GM23338 (cell line): Measurements from ENCODE around the gene SLN. TPM values are rescaled to one million over a fixed set of nuclear protein-coding genes. Genes with fewer than 3 reads are reported as not detected.

Experiments used
- ATAC-seq: fragments of 200-7000 bp; cut with Tn5 transposase; 3 replicates; pipeline ENCODE4 v1.9.1; 2020
- DNase-seq: peaks from one replicate; pipeline ENCODE4 v3.0.0-alpha.2; 2015; ENCODE audit warnings: low spot score
- H2AFZ ChIP-seq: fragments of 200-600 bp; sonication (generic); 2 replicates; pipeline ENCODE4 v1.8.0; 2016; ENCODE audit warnings: antibody characterized with exemption, mild to moderate bottlenecking, moderate library complexity
- H3F3A ChIP-seq: fragments of 200-600 bp; sonication (generic); replicated peaks from 2 replicates; pipeline ENCODE4 v1.8.0; 2017; ENCODE audit warnings: antibody characterized with exemption, mixed run types, low read depth
- H3K27ac ChIP-seq: fragments of 200-600 bp; sonication (generic); 2 replicates; pipeline ENCODE4 v1.6.1; 2016; ENCODE audit warnings: low read depth
- H3K27me3 ChIP-seq: fragments of 200-600 bp; sonication (generic); 2 replicates; pipeline ENCODE4 v1.8.0; 2016; ENCODE audit warnings: mild to moderate bottlenecking, mixed run types, moderate library complexity; ENCODE audit not compliant: insufficient read depth
- H3K36me3 ChIP-seq: fragments of 200-600 bp; sonication (generic); 2 replicates; pipeline ENCODE4 v1.8.0; 2016; ENCODE audit warnings: mild to moderate bottlenecking; ENCODE audit not compliant: insufficient read depth
- H3K4me1 ChIP-seq: fragments of 200-600 bp; sonication (generic); 2 replicates; pipeline ENCODE4 v1.8.0; 2016; ENCODE audit warnings: mild to moderate bottlenecking, moderate library complexity; ENCODE audit not compliant: insufficient read depth
- H3K4me2 ChIP-seq: fragments of 200-600 bp; sonication (generic); 2 replicates; pipeline ENCODE4 v1.7.1; 2017; ENCODE audit warnings: mixed run types
- H3K4me3 ChIP-seq: fragments of 200-600 bp; sonication (generic); 2 replicates; pipeline ENCODE4 v1.6.1; 2016; ENCODE audit warnings: mixed run types
- H3K79me2 ChIP-seq: fragments of 200-600 bp; sonication (generic); replicated peaks from 2 replicates; pipeline ENCODE4 v1.8.0; 2017; ENCODE audit warnings: mild to moderate bottlenecking; ENCODE audit not compliant: insufficient read depth
- H3K9me2 ChIP-seq: fragments of 200-600 bp; sonication (generic); 2 replicates; pipeline ENCODE4 v1.8.0; 2017; ENCODE audit not compliant: insufficient read depth
- H4K20me1 ChIP-seq: fragments of 200-600 bp; sonication (generic); replicated peaks from 2 replicates; pipeline ENCODE4 v1.8.0; 2017; ENCODE audit warnings: mild to moderate bottlenecking; ENCODE audit not compliant: insufficient read depth
- H3K27ac Mint-ChIP-seq: 2 replicates; pipeline ENCODE4 v1.8.0; 2020; ENCODE audit warnings: inconsistent platforms, mild to moderate bottlenecking, moderate library complexity, mixed read lengths
- H3K27me3 Mint-ChIP-seq: 3 replicates; pipeline ENCODE4 v1.8.0; 2022; ENCODE audit warnings: low read depth, mild to moderate bottlenecking, moderate library complexity, mixed read lengths, inconsistent platforms; ENCODE audit not compliant: insufficient read depth, poor library complexity
- H3K36me3 Mint-ChIP-seq: 3 replicates; pipeline ENCODE4 v1.8.0; 2021; ENCODE audit warnings: low read depth, mild to moderate bottlenecking, inconsistent platforms, moderate library complexity, mixed read lengths
- H3K4me1 Mint-ChIP-seq: 3 replicates; pipeline ENCODE4 v1.8.0; 2020; ENCODE audit warnings: mild to moderate bottlenecking, inconsistent platforms, mixed read lengths
- H3K4me3 Mint-ChIP-seq: 3 replicates; pipeline ENCODE4 v1.8.0; 2021; ENCODE audit warnings: moderate library complexity, mild to moderate bottlenecking, inconsistent platforms, mixed read lengths
- H3K9me3 Mint-ChIP-seq: 3 replicates; pipeline ENCODE4 v1.8.0; 2020; ENCODE audit warnings: moderate library complexity, mild to moderate bottlenecking, inconsistent platforms, mixed read lengths
- JUNB ChIP-seq: IDR thresholded peaks from one replicate; pipeline ENCODE4 v1.6.1; 2016; ENCODE audit warnings: antibody characterized with exemption; ENCODE audit not compliant: unreplicated experiment
- NANOG ChIP-seq: IDR thresholded peaks from 2 replicates; pipeline ENCODE4 v1.6.1; 2016; ENCODE audit warnings: antibody characterized with exemption, borderline replicate concordance
- REST ChIP-seq: IDR thresholded peaks from one replicate; pipeline ENCODE4 v1.6.1; 2018; ENCODE audit warnings: antibody characterized with exemption; ENCODE audit not compliant: unreplicated experiment
- STAT1 ChIP-seq: IDR thresholded peaks from one replicate; pipeline ENCODE4 v1.6.1; 2016; ENCODE audit warnings: antibody characterized with exemption; ENCODE audit not compliant: unreplicated experiment
- ZNF114 ChIP-seq: fragments of 250-450 bp; sonication (Bioruptor Pico); IDR thresholded peaks from 2 replicates; pipeline ENCODE4 v1.5.0; 2020; ENCODE audit warnings: mild to moderate bottlenecking, moderate library complexity
- ZNF331 ChIP-seq: fragments of 250-450 bp; sonication (Bioruptor Pico); IDR thresholded peaks from 2 replicates; pipeline ENCODE4 v1.5.0; 2020; ENCODE audit warnings: low read depth, mild to moderate bottlenecking, moderate library complexity
- polyA plus RNA-seq: library from polyadenylated mRNA; unstranded; fragments of >200 nt; fragmentation: Nextera tagmentation; extraction: Ambion mirVana; gene quantifications from 2 replicates; pipeline ENCODE4 v1.2.1, GENCODE V29; 2016
- total RNA-seq: library from RNA; depleted of rRNA; stranded (reverse); fragments of >200 nt; shearing (Covaris generic); gene quantifications from 2 replicates; pipeline ENCODE4 v1.2.3, GENCODE V29; 2014

The SLN gene
- total and polyA plus RNA-seq, 2 experiments from 2014 or later: not detected

DNA sequence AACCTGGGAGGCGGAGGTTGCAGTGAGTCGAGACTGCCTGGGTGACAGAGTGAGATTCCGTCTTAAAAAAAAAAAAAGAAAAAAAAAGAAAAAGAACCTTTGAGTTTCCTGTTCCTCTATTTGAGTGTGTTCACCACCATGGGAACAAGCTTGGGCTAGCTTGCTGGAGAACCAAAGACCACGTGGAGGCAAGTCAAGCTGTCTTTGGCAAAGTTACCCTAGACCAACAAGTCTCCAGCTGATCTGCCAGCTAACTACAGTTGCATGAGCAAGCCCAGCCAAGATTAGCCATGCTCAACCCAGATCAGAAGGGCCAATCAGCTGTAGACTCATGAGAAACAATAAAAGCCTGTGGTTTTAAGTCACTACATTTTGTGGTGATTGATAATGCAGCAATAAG is 29.7 kb downstream of the SLN start (continued):
- TF ChIP-seq REST (no peak), ZNF331 (CRISPR knock-in tag) (no peak), ZNF114 (CRISPR knock-in tag) (no peak), JUNB (no peak), NANOG (no peak)

DNA sequence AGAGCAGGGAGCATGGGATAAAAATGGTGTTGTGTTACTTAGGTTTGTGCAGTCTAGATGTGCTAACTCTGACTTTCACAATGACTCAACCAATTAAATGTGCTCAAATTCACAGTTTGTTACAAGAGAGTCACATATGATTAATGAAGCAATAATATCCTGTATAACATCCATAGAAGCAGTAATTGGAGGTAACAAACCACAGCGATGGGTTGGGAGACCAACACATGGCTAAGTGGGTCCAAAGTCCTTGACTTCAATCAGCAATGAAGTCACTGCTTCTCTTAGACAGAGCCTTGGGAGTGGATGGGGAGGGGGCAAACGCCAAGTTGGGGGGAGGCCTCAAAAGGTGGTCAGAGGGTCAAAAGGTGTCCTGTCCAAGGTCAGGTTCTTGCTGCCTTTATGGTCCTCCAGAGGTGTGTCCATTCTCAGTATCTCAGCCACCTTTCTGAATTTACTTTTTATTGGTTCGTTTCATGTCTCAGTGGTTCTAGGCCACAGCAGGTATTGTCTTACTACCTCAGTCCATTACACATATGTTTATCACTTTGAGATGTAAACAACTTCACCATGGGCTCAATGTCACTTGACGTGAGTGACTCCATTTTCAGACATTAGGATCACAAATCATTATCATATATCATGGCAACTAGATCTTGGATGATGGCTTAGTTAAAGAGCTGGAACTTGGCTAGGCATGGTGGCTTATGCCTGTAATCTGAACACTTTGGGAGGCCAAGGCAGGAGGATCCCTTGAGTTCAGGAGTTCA is 32.4 kb downstream of the SLN start:
- H3K4me3 ChIP-seq: no peak overlapping the region
- H3F3A ChIP-seq: no peaks in the 10 kb centered on the region
- DNase-seq: no peak
- TF ChIP-seq STAT1: no peak
- no peak for TF ChIP-seq REST
- no peak for ATAC-seq
- H3K4me3 Mint-ChIP-seq: no peak overlapping the region
- no peaks in the 10 kb centered on the region for H3K27me3 Mint-ChIP-seq
- H4K20me1 ChIP-seq: no peaks in the 10 kb centered on the region
- H3K9me3 Mint-ChIP-seq: no peaks in the 10 kb centered on the region
- H3K36me3 ChIP-seq: no peaks in the 10 kb centered on the region; the same call in 1 of the 2 replicates
- H3K4me2 ChIP-seq: no peak overlapping the region
- H2AFZ ChIP-seq: no peak overlapping the region
- H3K79me2 ChIP-seq: no peaks in the 10 kb centered on the region
- H3K9me2 ChIP-seq: no peaks in the 10 kb centered on the region
- H3K4me1 ChIP-seq: no peaks in the 10 kb centered on the region
- peaks cover 3% of the 10 kb centered on the region; the same call in 2 of the 3 replicates for H3K4me1 Mint-ChIP-seq
- no peak overlapping the region for H3K27ac ChIP-seq
- H3K27me3 ChIP-seq: no peaks in the 10 kb centered on the region
- H3K36me3 Mint-ChIP-seq: no peaks in the 10 kb centered on the region
- no peak overlapping the region for H3K27ac Mint-ChIP-seq
